ENCODE data around the gene NALCN.

NALCN gene

GRCh38 chr13:101170306-101170705, 246.0 kb downstream of the NALCN start:
- DNase-seq (ENCODE audit: low spot score): no peak
- TF ChIP-seq CTCF (IDR thresholded peaks at IDR 0.05; ENCODE audit: extremely low read depth, missing control alignments): no peak

- no peak for TF ChIP-seq CTCF (IDR thresholded peaks at IDR 0.05; ENCODE audit: extremely low read depth, missing control alignments)
- no peak for DNase-seq (ENCODE audit: low spot score)
Measured at GRCh38 chr13:101157261-101157660, 259.0 kb downstream of the NALCN start.

- no peak for DNase-seq (ENCODE audit: low spot score)
- no peak for TF ChIP-seq CTCF (IDR thresholded peaks at IDR 0.05; ENCODE audit: extremely low read depth, missing control alignments)
Measured at GRCh38 chr13:101155920-101156319, 260.4 kb downstream of the NALCN start.

DNA sequence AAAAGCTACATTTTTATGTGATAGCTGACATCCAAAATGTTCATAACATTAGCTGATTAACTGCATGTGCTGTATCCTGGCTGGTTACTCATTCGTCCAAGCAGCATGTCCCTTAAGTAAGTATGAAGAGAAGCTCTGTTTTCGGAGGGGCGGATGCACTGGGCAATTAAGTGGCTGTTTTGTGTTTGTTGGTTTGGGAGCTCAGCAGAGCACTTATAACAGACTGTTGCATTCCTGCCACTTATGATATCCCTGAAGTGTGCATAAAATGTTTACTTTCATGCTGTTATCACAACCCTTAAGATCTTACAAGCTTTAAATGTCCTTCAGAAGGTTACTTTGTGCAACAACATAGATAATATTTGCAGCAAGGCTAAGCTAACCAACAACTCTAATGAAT, 264.1 kb downstream of the NALCN start:
- DNase-seq (ENCODE audit: low spot score): no peak
- TF ChIP-seq CTCF (IDR thresholded peaks at IDR 0.05; ENCODE audit: extremely low read depth, missing control alignments): no peak

GRCh38 chr13:101150998-101151397, 265.3 kb downstream of the NALCN start:
- TF ChIP-seq CTCF (IDR thresholded peaks at IDR 0.05; ENCODE audit: extremely low read depth, missing control alignments): no peak
- DNase-seq (ENCODE audit: low spot score): no peak

GRCh38 chr13:101149735-101150384, 266.4 kb downstream of the NALCN start:
- no peak for TF ChIP-seq CTCF (IDR thresholded peaks at IDR 0.05; ENCODE audit: extremely low read depth, missing control alignments)
- no peak for DNase-seq (ENCODE audit: low spot score)

DNA sequence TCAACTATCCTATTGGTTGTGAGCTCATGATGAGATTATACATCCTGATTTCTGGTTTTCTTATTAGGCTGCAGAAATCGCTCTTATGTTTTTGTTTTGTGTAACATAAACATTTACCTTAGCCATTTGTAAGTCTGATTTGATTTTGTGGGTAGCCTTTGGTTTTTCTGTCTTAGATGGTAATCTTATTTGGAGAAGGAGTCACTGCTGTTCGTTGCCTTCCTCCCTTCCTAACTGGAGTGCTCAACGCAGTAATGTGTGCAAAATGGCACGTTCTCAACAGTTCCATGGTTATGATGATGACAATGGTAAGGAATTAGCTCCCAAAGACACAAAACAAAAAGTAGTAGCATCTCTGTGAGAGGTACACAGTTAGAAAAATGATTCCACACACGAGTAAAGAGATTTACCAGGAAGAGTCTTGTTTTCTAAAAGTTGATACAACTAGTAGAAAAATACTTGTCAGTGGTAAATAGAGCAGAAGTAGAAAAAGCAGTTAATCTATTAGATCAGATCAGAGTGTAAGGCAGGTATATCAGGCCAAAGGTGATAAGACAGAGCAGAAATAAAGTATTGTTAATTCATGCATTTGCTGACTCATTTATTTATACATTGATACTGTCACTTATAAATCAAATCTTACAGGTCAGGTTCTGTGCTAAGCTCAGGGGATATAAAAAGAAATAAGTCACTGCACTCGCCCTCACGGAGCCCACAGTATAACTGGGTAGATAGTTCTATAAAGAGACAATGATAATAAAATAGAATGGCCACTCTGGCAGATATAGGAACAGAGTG, 270.0 kb downstream of the NALCN start:
- DNase-seq (ENCODE audit: low spot score): no peak
- no peak for TF ChIP-seq CTCF (IDR thresholded peaks at IDR 0.05; ENCODE audit: extremely low read depth, missing control alignments)
